ELR (cell line): ENCODE data around the gene ZFYVE28.

Source experiments
- DNase-seq: peaks from one replicate; pipeline ENCODE4 v3.0.0-alpha.2; 2015; ENCODE audit warnings: low read depth

The ZFYVE28 gene

GRCh38 chr4:2411786-2412510 is 6.5 kb downstream of the ZFYVE28 start:
- DNase-seq, result no peak

- DNase-seq, result no peak
Observed at GRCh38 chr4:2409381-2409783, 9.1 kb downstream of the ZFYVE28 start.

DNA sequence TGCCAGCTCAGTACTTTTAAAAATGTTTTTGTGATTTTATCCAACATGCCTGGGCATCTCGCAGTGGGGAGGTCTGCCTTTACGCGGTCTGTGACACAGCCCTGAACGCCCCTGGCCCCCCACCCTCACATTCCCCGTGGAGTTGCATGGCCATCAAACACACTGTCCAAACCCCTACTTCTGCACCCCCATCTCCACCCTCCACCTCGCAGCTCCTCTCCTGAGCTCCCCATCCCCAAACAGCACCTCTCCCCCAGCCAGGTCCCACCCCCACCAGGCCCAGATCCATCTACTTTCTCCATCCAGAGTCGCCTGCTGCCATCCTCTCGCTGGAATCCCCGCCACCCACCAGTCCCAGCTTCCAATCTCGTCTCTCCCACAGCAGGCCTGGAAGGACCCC is 9.5 kb downstream of the ZFYVE28 start:
- no peak for DNase-seq

- peak; percentile 17 for DNase-seq
Observed at GRCh38 chr4:2408401-2408958, 10.0 kb downstream of the ZFYVE28 start.

GRCh38 chr4:2407991-2408342 is 10.5 kb downstream of the ZFYVE28 start:
- no peak for DNase-seq

DNA sequence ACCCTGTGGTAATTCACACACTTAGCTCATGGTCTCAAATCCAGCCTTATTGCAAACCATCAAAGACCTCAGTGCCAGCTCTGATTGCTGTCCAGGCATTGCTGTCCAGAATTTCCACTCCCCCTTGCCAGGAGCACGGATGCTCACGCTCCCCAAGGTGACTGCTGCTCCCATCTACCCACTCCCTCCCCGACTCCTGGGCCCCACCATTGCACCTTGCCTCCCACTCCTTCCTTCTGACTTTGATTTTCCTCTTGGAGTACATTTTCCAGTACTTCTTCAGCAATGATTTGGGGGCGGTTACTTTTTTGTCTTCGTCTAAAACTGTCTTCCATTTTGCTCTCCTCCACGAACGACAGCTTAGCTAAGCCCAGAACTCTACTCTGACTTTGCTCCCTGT is 11.5 kb downstream of the ZFYVE28 start:
- DNase-seq, result no peak

GRCh38 chr4:2406406-2406805 is 12.0 kb downstream of the ZFYVE28 start:
- DNase-seq, result no peak

- no peak for DNase-seq
Observed at GRCh38 chr4:2402941-2403340, 15.5 kb downstream of the ZFYVE28 start.

- no peak for DNase-seq
Observed at GRCh38 chr4:2402048-2402842, 16.2 kb downstream of the ZFYVE28 start.

DNA sequence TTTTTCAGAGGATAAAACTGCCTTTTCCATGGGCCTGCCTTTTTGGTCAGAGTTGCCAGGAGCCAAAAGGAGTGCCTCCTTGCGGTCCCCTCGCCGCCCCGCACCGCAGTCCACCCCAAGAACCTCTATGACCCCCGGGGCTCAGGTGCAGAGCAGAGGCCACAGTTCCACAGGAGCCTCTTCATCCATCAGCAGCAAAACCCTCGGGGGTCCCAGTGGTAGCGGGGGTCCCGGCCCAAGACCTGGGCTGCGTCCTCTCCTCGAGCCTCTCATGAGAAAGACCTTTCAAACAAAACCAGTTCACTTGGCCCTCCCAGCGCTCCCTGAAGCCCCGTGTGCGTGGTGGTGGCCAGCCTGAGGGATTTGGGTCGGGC is 16.8 kb downstream of the ZFYVE28 start:
- DNase-seq, result no peak

- DNase-seq, result no peak
Observed at GRCh38 chr4:2400841-2401609, 17.4 kb downstream of the ZFYVE28 start.

- no peak for DNase-seq
Observed at GRCh38 chr4:2399631-2400190, 18.7 kb downstream of the ZFYVE28 start.

DNA sequence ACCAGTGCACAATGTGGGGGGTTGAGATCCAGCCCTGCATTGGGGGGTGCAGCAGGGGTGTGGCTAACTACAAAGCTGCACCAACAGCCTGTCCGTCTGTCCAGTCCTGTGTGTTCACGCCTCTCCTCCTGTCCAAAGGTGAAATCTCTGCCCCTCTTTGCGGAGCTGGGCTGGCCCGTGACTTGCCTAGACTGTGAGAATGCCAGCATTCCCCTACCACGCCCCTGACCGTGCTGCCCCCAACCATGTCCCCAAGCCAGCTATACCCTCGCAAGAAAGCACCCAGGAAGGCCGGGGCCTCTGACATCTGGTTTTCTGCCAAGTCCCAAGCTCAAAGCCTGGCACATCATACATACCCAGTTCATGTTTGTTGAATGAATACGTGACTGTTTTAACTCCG is 19.2 kb downstream of the ZFYVE28 start:
- DNase-seq, result no peak

- no peak for DNase-seq
Observed at GRCh38 chr4:2397596-2398379, 20.7 kb downstream of the ZFYVE28 start.

DNA sequence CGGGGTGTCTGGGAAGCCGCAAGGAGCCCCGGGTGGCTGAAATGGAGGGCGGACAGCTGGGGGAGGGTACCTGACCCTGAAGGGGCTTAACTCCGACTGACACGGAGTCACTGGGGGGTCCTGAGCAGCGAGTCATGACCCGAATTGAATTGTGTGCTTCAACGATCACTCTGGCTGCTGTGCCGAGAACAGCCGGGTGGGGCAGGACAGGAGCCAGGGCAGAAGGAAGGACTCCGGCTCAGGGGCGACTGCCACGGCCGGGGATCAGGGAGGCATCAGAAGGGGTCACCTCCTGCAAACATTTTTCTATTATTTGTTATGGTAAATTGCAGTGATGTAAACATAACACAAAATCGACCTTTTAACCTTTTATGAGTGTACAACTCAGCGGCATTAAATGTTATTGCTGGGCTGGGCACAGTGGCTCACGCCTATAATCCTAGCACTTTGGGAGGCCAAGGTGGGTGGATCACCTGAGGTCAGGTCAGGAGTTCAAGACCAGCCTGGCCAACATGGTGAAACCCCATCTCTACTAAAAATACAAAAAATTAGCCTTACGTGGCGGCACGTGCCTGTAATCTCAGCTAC is 21.6 kb downstream of the ZFYVE28 start:
- no peak for DNase-seq

- no peak for DNase-seq
Observed at GRCh38 chr4:2395584-2395983, 22.9 kb downstream of the ZFYVE28 start.

GRCh38 chr4:2395038-2395437 is 23.4 kb downstream of the ZFYVE28 start:
- no peak for DNase-seq

GRCh38 chr4:2394528-2394927 is 23.9 kb downstream of the ZFYVE28 start:
- no peak for DNase-seq

GRCh38 chr4:2393353-2394270 is 24.8 kb downstream of the ZFYVE28 start:
- DNase-seq, result no peak
